ENCODE results near the gene SLC25A47.
A peak's percentile ranks its signal among the peaks of the same experiment; 100 is the strongest.
"Not testable (repeated sequence)": the region's sequence is repeated elsewhere in the genome, so short reads cannot be mapped to it uniquely, and the experiment has no call there.

The SLC25A47 gene

GRCh38 chr14:100306101-100306997, 16.8 kb upstream of the SLC25A47 start, which contains the start of gene SLC25A29:
TSS of gene SLC25A29 (minus strand) at chr14:100306444. CDS start at chr14:100306232, 212 bp downstream.
- DNase-seq, result peak; percentile 93 to 96

DNA sequence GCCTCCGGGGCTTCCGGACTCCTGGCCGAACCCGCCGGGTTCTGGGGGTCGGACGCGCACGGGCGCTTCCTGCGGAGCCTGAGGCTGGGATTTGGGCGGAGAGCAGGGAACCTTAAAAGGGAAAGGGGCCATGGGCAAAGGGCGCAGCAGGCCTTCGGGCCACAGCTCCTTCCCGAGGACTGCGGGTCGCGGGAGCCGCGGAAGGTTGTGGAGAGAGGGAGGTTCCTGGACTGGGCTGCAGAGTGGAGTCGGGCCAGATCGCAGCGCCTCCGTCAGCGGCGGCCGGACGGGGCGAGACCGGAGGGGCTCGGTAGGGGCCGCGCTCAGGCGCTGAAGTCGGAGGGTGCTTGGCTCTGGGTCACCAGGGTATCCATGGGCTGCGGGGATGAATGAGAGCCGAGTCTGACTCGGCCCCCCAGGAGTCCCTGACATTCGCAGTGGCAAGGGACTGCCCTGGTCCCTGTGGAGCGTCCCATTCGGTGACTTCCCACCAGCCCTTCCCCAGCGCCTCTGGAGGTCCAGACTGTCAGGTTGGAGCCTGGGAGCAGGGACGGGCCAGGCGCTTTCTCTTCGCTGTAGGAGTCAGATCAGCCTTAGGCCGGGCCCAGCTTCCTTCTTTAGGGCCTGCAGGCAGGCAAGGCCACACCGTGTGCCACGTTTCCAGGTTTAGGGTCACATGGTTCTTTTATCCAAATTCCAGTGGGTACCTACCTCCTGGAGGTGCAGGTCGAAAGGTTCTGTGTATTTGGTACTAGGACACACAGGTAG, 16.0 kb upstream of the SLC25A47 start:
- no peak for DNase-seq

GRCh38 chr14:100307766-100308426, 15.2 kb upstream of the SLC25A47 start:
- DNase-seq, result peak in 1 of 2 experiments; percentile 43

- not testable (repeated sequence) for DNase-seq
Observed at GRCh38 chr14:100308427-100308792, 14.7 kb upstream of the SLC25A47 start.

GRCh38 chr14:100309028-100309737, 14.0 kb upstream of the SLC25A47 start:
- no peak for DNase-seq

- DNase-seq, result peak; percentile 84 to 89
Observed at GRCh38 chr14:100312110-100312876, 10.8 kb upstream of the SLC25A47 start.

DNA sequence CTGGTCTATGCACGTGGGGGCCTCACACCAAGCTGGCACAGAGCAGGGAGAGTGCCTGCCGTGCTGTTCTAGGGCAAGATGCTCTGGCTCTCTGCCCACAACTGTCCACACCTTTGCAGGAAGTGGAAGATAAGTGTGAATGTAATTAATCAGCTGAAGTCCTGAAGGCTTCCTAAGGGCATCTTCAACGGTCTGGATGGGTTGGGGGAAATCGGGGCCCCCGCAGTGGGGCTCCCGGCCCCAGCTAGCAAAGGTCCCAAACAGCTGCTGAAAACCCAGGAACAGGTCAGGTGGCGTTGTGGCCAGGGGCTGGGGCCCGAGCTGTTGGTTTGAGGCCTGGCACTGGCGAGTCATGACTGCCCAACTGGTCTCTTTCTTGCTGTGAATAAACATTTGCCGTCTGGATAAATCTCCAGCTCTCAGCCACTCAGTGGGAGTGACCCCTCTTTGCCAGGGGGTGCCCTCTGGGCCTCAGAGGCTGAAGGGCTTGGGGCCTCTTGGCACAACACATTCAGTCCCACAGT, 10.2 kb upstream of the SLC25A47 start:
- DNase-seq, result peak; percentile 56 to 67

- peak; percentile 36 to 78 for DNase-seq
Observed at GRCh38 chr14:100313464-100314230, 9.5 kb upstream of the SLC25A47 start.

DNA sequence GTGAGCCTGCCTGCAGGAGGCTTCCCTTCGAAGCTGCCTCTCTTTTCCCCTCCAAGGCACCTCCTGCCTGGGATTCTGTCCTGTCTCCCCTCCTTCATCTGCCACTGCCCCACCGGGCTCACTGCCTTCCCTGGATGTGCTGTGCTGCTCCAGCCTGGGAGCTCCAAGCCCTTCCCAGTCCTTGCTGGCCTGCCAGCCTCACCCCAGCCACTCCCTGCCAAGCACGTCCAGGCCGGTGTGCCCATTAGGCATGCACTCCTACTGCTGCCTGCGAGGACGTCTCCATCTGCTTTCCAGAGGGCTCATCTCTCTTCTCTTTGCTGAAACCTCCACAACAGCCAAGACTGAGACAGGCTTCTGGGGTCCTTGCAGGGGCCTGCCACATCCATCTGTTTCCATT, 8.4 kb upstream of the SLC25A47 start:
- no peak for DNase-seq

GRCh38 chr14:100317389-100317788, 5.8 kb upstream of the SLC25A47 start:
- no peak for DNase-seq

DNA sequence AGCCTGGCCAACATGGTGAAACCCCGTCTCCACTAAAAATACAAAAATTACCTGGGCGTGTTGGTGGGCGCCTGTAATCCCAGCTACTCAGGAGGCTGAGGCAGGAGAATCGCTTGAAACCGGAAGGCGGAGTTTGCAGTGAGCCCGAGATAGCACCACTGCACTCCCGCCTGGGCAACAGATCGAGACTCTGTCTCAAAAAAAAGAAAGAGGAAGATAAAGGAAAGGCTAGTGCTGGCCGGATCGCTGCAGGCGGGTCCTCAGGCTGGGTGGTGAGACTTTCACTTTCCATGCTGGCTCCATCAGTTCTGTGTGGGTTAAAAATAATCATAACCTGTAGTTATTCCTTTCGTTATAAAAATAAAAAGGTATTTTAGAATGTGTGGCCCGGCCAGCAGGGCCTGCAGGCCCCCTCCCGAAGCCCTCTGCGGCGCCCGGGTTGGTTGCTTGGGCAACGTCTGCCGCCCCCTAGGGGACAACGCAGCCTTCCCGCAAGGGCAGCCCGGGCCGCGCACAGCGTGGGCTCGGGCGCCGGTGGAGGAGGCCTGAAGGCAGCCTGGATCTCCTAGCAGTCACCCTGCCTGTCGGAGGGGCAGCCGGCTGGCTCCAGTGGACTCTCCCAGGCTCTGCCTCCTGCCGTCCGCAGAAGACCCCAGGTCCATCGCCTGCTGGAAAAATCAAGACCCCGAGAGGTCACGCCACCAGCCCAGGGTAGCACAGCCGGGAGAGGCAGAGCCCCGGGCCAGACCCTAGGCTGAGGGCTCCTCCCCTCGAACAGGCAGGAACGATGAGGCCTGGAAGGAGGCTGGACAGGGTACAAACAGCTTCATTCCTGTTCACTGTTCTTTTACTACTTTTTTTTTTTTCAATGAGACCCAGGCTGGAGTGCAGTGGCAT, 5.0 kb upstream of the SLC25A47 start:
- peak in 1 of 2 experiments; percentile 38 for DNase-seq

DNA sequence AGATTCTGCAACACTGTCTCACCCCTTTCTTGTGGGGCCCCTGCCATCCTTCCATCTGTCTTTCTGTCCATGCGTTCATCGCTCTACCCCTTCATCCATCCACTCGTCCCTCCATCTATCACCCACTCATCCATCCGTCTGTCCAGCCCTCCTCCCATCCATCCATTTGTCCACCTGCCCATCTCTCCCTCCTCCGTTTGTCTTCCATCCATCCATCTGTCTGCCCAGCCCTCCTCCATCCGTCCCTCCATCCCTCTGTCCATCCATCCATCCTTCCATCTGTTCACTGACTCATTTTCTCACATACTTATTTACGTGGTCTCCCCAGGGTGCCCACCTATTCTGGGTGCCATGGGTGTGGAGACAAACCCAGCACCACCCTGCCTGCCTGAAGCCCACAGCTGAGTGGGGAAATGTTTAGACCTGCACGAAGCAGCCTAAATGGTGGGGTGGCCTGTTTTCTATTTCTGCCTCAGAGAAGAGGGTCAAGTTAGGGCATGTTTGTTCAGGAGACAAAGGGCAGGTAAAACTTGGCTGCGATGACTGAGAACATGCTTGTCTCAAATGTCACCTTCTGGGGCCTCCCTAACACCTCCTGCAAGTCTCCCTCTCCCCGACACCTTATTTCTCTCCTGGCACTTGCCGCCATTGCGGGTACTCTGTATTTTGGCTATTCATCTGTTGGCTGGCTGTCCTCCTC, 2.8 kb upstream of the SLC25A47 start:
- DNase-seq, result no peak

- peak; percentile 83 to 87 for DNase-seq
Observed at GRCh38 chr14:100321473-100322137, 1.5 kb upstream of the SLC25A47 start.

- peak in 1 of 2 experiments; percentile 45 for DNase-seq
Observed at GRCh38 chr14:100322138-100322957, 791 bp upstream of the SLC25A47 start.

GRCh38 chr14:100323942-100324307, 786 bp downstream of the SLC25A47 start:
- DNase-seq, result no peak

DNA sequence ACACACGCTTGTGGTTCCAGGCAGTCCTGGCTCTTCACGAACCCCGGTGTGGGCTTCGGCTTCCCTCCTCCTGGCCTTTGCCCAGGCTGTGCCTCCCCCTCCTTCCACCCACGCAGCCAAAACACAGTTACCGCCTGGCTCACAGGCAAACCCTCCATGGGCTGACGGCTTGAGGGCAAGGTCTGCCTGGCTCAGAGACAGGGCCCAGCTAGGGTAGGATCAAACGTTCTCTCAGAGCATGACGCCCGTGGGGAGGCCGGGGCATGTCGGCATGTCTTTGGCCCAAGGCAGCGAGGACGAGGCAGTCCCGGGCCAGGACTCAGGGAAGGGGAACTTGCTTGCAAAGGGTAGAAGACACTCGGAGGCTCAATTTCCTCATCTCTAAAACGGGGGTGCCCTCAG, 2.1 kb downstream of the SLC25A47 start:
- no peak for DNase-seq

- DNase-seq, result no peak
Observed at GRCh38 chr14:100325958-100326357, 2.8 kb downstream of the SLC25A47 start.

GRCh38 chr14:100327128-100327527, 4.0 kb downstream of the SLC25A47 start:
- DNase-seq, result no peak
